ENCODE measurements around the gene OR5A2. TPM values are rescaled to one million over a fixed set of nuclear protein-coding genes. Genes with fewer than 3 reads are reported as not detected.

The OR5A2 gene
- total RNA-seq: not detected

GRCh38 chr11:59426361-59427067, at the start of gene OR5A2:
OR5A2 (minus strand) TSS chr11:59426413; CDS start chr11:59422953, 3,460 bp downstream.

GRCh38 chr11:59473015-59473414, 46.8 kb upstream of the OR5A2 start, which contains the start of gene OR4D10:
OR4D10 (plus strand) TSS chr11:59473315; CDS start chr11:59477430, 4,115 bp downstream.

GRCh38 chr11:59456661-59457060, 30.4 kb upstream of the OR5A2 start, which contains the start of gene OR4D6:
OR4D6 (plus strand) TSS chr11:59456961; CDS start chr11:59456961, 0 bp downstream.

GRCh38 chr11:59436169-59436568, 10.0 kb upstream of the OR5A2 start, which contains the start of gene OR5A1:
OR5A1 (plus strand) TSS chr11:59436469; CDS start chr11:59443169, 6,700 bp downstream.

Other genes with a start within 250 kb of the OR5A2 start
- gene MPEG1, start 213.5 kb downstream of the OR5A2 start, total RNA-seq: 3.0 TPM
- gene OR5AN1, start 67.5 kb downstream of the OR5A2 start, total RNA-seq: not detected
- not detected for gene OR5A1, start 10.1 kb upstream of the OR5A2 start, total RNA-seq
- gene OR4D6, start 30.5 kb upstream of the OR5A2 start, total RNA-seq: not detected
- gene OR4D10, start 46.9 kb upstream of the OR5A2 start, total RNA-seq: not detected
- not detected for gene OR4D11, start 77.2 kb upstream of the OR5A2 start, total RNA-seq
- gene OR4D9, start 85.1 kb upstream of the OR5A2 start, total RNA-seq: not detected
- gene OSBP, start 189.4 kb upstream of the OR5A2 start, total RNA-seq: 43.4 TPM
- gene PATL1, start 242.6 kb upstream of the OR5A2 start, total RNA-seq: 5.8 TPM